HG02840 (cell line): Measurements from ENCODE around the gene MC5R.
"Not testable (repeated sequence)": the region's sequence is repeated elsewhere in the genome, so short reads cannot be mapped to it uniquely, and the experiment has no call there.

ENCODE experiments used
- ATAC-seq: cut with Tn5 transposase; IDR thresholded peaks from one replicate; pipeline ENCODE4 v1.9.1; 2021; ENCODE audit warnings: mild to moderate bottlenecking, moderate library complexity, moderate number of reproducible peaks; ENCODE audit not compliant: unreplicated experiment, low FRiP score

Gene MC5R

DNA sequence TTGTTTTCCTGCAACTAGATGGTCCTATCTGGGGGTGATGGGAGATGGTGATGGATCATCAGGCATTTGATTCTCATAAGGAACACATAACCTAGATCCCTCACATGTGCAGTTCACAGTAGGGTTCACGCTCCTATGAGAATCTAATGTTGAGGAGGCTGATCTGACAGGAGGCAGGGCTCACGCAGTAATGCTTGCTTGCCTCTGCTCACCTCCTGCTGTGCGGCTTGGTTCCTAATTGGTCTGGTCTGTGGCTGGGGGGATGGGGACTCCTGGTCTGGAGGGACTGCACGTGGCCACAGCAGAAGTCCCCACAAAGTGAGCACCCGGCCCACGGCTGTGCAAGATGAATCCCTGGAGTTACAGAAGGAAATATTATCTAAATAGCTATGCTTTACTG lies 11.3 kb downstream of the MC5R start:
- ATAC-seq = no peak

DNA sequence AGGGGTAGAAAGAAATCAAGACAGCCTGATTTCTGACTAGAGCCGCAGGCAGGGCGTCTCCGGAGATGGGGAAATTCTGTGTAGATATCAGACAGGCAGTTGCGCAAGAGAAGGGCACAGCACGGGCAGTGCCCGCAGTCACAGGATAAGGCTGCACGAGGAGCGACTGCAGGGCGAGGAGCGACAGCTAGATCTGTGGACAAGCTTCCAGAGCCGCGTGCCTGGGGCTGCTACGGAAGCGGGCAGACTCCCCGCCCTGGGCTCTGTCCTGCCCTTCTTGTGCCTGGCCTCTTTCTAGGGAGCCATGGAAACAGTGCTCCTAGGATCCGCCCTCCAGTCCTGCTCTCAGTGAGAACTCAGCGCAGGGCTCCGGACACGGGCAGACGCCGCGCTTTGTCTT lies 12.6 kb downstream of the MC5R start:
- ATAC-seq = no peak

DNA sequence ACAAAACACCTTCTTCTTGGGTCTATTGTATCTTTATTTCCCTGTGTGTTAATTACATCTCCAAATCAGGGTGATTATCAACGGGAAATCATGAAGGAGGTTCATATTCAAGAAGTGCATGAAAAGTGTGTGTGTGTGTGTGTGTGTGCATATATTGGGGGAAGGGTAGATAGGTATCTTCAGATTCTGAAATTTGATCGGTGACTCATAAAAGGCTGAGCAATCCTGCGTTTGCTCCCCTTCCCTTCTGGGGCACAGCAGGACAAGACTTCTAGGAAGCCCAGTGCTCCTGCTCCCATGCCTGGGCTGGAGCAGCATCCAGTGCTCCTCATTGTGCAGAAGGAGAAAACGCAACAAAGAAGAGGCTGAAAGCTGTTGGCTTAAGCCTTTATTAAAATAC lies 25.8 kb downstream of the MC5R start:
- no peak for ATAC-seq

DNA sequence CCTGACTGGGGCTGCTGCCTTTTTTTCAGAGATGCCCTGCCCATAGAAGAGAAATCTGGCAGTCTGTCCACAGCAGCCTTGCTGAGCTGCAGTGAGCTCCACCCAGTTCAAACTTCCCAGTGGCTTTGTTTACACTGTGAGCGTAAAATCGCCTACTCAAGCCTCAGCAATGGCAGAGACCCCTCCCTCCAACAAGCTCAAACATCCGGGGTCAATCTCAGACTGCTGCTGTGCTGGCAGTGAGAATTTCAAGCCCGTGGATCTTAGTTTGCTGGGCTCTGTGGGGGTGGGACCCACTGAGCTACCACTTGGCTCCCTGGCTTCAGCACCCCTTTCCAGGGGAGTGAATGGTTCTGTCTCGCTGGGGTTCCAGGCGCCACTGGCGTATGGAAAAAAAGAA lies 38.9 kb downstream of the MC5R start:
- ATAC-seq = not testable (repeated sequence)

DNA sequence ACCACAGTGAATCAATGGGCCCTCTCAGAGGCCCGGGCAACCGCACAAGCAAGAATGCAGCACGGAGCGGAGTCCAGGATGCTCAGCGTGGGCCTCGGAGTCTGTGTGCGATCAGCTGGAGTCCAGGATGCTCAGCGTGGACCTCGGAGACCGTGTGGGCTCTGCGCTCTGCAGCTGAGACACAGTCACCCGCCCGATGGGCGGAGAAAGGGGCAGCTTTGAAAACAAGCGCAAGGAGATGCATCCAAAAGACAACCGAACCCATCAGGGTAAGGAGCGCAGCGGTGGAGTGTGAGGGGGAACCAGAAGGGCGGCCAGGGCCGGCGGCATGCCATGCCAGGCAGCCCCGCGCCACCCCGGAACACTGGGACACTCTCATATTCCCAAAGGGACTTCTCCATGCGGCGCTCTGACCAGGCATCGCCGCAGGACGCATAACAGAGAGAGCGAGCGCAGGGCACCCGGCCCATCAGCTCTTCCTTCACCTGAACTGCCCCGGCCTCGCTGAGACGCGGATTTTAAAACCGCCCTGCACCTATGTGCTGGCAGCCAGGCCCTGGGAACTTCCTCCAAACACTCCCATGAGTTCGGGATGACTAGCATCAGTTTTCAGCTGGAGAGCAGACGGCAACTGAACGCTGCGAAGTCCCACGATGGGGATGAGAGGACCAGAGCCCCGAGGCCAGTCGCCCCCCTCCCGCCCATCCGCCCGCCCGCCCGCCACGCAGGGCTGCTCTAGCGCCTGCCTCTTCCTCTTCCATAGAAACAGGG lies 44.7 kb downstream of the MC5R start:
- ATAC-seq = no peak

DNA sequence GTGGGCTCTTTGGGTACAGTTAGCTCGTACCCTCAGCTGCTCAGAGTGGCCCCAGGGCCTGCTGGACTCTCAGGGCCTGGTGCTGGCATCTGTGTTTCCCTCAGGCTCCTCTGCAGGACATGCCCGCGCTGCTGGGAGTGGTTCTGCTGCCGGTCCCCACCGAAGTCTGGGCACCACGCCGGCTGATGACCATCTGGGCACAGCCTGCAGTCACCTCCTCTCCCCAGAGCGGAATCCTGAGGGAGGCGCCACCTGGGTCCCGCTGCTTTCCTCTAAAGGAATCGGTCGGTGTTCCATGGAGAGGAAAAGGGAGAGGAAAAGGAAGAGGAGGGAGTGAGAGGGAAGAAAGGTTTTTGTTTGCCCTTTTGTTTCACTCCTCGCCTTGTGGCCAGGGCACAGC lies 47.8 kb downstream of the MC5R start:
- no peak for ATAC-seq

DNA sequence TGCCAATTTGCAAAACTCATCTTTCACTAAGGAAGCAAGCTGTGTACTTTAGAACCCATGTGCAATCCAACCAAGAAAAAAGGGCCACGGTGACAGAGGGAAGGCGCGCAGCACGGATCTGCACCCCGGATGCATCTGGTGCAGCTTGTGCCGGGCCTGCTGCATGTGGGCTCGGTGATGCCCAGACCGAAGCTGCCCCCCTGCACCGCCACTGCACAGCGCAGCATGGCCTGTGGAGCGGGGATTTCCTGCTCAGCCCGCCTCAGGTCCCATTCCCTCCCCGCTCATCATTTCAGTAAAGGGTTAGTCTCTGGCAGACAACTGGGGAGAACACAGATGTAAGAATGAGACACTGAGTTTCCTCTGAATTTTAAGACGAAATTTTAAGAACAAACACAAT lies 48.4 kb downstream of the MC5R start:
- ATAC-seq = no peak

DNA sequence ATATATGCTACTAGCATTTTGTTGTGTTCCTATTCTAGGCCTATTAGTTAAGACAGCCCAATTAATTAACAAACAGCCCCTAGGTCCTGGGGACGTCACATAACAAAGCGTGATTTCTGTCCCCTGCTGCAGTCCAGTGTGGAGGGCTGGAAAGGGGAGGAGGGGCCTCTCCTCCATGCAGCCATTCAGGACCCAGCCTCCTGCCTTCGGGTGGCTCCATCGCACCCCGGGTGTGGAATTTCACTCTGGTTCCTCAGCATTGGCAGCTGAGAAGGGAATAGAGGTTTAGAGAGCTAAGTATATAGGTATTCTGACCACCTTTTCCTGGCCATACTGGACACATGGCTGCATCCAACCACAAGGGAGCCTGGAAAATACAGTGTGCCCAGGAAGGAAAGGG lies 49.0 kb downstream of the MC5R start:
- no peak for ATAC-seq

DNA sequence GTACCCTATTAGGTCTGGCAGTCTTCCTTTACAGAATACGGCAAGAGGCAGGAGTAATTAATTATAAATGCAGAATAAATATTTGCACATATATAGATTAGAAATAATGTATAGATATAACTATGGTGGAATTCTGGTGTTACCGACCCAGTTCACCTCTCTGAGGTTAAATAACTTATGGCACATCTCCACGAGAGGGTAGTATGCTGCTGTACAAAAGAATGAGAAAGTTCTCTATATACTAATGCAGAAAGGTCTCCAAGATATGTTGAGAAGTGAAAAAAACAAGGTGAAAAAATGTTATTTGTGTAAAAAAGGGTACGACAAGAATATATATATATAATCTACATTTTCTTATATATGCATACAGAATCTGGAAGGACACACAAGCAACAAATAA lies 50.6 kb downstream of the MC5R start:
- ATAC-seq = no peak
